ENCODE data around the gene KLC4. TPM values are rescaled to one million over a fixed set of nuclear protein-coding genes. Genes with fewer than 3 reads are reported as not detected.

KLC4 gene
- total and polyA plus RNA-seq, 3 donors from 2014 or later, result 41.1 to 63.1 (median 49.4) TPM

GRCh38 chr6:43090559-43090956 is 31.1 kb downstream of the KLC4 start:
- peak overlapping the region in 1 of 2 donors; percentile 35 for H3K27ac ChIP-seq
- DNase-seq, result no peak

DNA sequence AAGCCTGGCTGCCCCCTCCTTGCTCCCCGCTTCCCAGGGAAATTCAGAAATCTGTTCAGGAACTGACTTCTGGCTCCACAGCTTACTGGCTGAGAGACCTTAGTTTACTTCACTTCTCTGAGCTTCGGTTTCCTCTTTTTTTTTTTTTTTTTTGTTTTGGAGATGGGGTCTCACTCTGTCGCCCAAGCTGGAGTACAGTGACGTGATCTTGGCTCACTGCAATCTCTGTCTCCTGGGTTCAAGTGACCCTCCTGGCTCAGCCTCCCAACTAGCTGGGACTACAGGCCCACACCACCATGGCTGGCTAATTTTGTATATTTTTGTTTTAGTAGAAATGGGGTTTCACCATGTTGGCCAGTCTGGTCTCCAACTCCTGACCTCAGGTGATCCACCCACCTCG is 31.6 kb downstream of the KLC4 start:
- Histone ChIP-seq H3K36me3 (ENCODE audit: low read depth, missing control alignments) (no peaks in the 10 kb centered on the region), H3K4me1 (peaks cover 25% of the 10 kb centered on the region), H3K4me3 (no peak overlapping the region), H3K27me3 (no peaks in the 10 kb centered on the region), H3K27ac (no peak overlapping the region), H3K9me3 (no peaks in the 10 kb centered on the region)
- DNase-seq, result no peak
- TF ChIP-seq CTCF (IDR thresholded peaks at IDR 0.05) (no peak), POLR2A (IDR thresholded peaks at IDR 0.05) (no peak)
- 74 to 84% methylated on average over 5 of the region's 5 CpGs for WGBS, 2 donors
- intact Hi-C loops (cut with DNase I; ENCODE audit: low total_unique reads), result no loop called here

More at GRCh38 chr6:43090559-43090956, 31.1 kb downstream of the KLC4 start:
- 41 to 54% methylated on average over 2 of the region's 2 CpGs for whole genome bisulfite sequencing, 2 donors
- Histone ChIP-seq H3K4me3 (no peak overlapping the region), H3K36me3 (ENCODE audit: low read depth, missing control alignments) (no peaks in the 10 kb centered on the region), H3K27me3 (no peaks in the 10 kb centered on the region), H3K4me1 (peaks cover 25% of the 10 kb centered on the region), H3K9me3 (no peaks in the 10 kb centered on the region)
- TF ChIP-seq POLR2A (IDR thresholded peaks at IDR 0.05), result no peak
- TF ChIP-seq CTCF (IDR thresholded peaks at IDR 0.05), result no peak
- intact Hi-C loops (cut with DNase I; ENCODE audit: low total_unique reads), result no loop called here

DNA sequence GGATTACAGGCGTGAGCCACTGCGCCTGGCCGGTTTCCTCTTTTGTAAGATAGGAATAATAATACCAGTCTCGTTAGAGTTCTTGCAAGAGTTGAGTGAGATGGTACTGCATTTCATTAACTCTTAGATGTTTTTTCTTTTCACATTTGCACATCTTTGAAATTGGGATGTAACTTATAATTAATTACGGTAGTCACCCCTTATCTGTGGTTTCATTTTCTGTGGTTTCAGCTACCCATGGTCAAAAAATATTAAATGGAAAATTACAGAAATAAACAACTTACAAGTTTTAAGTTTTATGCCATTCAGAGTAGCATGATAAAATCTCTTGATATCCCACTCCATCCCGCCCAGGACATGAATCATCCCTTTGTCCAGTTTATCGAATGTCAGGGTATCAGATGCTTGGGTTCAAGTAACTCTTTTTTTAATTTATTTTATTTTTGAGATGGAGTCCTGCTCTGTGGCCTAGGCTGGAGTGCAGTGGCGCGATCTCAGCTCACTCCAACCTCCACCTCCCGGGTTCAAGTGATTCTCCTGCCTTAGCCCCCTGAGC is 32.1 kb downstream of the KLC4 start:
- WGBS, 2 donors, result 91 to 92% methylated on average over 10 of the region's 10 CpGs
- Histone ChIP-seq H3K9me3 (no peaks in the 10 kb centered on the region), H3K27ac (no peak overlapping the region), H3K36me3 (ENCODE audit: low read depth, missing control alignments) (no peaks in the 10 kb centered on the region), H3K27me3 (no peaks in the 10 kb centered on the region), H3K4me3 (no peak overlapping the region), H3K4me1 (peaks cover 26% of the 10 kb centered on the region)
- DNase-seq, result no peak
- intact Hi-C loops (cut with DNase I; ENCODE audit: low total_unique reads), result no loop called here
- no peak for TF ChIP-seq POLR2A (IDR thresholded peaks at IDR 0.05)
- no peak for TF ChIP-seq CTCF (IDR thresholded peaks at IDR 0.05)

DNA sequence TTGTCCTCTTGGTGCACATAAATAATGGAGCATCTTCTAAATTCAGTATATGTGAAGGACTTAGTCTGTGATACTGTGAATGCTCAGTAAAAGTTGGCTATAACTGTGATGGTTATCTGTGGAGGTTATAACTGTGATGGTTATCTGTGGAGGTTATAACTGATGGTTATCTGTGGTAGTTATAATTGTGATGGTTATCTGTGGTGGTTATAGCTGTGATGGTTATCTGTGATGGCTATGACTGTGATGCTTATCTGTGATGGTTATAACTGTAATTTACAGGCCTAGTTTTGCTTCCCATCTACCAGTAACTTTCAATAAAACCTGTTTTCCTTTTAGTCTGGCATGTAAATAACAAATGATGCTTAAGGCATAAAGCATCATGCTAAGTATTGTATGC is 33.2 kb downstream of the KLC4 start:
- Histone ChIP-seq H3K4me3 (no peak overlapping the region), H3K27me3 (no peaks in the 10 kb centered on the region), H3K27ac (no peak overlapping the region), H3K36me3 (ENCODE audit: low read depth, missing control alignments) (no peaks in the 10 kb centered on the region), H3K4me1 (peaks cover 32% of the 10 kb centered on the region), H3K9me3 (no peaks in the 10 kb centered on the region)
- no peak for DNase-seq
- TF ChIP-seq CTCF (IDR thresholded peaks at IDR 0.05) (no peak), POLR2A (IDR thresholded peaks at IDR 0.05) (no peak)
- intact Hi-C loops (cut with DNase I; ENCODE audit: low total_unique reads), result no loop called here
